HG03175 (cell line): Measurements from ENCODE around the gene SYT5.

Source experiments
- ATAC-seq: cut with Tn5 transposase; IDR thresholded peaks from one replicate; pipeline ENCODE4 v1.9.1; 2021; ENCODE audit warnings: mild to moderate bottlenecking, moderate library complexity; ENCODE audit not compliant: unreplicated experiment

The SYT5 gene

DNA sequence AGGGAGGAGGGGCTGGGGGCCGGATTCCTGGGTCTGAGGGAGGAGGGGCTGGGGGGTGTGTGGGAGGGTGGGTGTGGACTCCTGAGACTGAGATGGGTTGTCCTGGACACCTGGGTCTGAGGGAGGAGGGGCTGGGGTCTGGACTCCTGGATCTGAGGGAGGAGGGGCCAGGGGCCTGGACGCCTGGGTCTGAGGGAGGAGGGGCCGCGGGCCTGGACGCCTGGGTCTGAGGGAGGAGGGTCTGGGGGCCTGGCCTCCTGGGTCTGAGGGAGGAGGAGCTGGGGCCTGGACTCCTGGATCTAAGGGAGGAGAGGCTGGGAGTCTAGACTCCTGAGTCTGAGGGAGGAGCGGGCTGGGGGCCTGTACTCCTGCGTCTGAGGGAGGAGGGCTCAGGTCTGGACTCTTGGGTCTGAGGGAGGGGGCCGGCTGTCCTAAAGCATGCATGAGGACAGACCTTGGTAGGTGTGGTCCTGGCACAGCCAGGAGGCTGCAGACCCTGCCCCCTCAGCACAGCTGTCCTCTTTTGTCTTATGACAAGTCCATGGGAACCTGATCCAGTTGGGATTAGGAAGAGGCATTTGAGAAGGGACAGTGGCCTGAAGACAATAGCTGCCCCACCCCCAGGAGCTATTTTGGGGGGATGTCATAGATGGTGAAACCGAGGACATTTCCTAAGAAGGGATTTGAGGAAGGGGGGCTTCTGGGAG, 32.4 kb downstream of the SYT5 start:
- no peak for ATAC-seq

DNA sequence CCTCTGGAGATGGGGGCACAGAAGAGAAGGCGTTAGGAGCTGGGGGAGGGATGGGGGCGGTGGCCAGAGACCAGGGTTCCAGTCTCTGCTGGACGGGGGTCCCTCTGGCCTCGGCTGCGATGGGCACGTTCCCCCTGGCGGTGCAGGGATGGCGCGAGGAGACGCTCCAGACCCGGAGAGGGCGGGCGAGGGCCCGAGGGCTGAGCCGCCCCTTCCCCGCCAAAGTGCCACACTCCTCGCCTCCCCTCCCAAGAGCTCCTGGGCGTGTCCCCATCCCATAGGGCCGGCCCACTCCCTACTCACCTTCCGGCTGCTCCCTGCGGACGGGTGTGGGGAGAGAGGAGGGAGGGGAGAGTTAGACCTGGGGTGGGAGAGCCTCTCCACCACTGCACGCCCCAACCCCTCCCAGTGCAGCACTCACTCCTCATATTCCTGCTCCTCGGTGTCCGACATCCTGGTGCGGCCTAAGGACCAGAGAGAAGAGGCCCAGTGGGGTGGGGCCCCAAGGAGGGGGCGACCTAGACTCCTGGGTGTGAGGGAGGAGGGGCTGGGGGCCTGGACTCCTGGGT, 33.3 kb downstream of the SYT5 start:
- no peak for ATAC-seq

GRCh38 chr19:55146078-55146704, 33.9 kb downstream of the SYT5 start:
- no peak for ATAC-seq

GRCh38 chr19:55145232-55145631, 34.9 kb downstream of the SYT5 start:
- no peak for ATAC-seq

- no peak for ATAC-seq
Observed at GRCh38 chr19:55141696-55142095, 38.4 kb downstream of the SYT5 start.

DNA sequence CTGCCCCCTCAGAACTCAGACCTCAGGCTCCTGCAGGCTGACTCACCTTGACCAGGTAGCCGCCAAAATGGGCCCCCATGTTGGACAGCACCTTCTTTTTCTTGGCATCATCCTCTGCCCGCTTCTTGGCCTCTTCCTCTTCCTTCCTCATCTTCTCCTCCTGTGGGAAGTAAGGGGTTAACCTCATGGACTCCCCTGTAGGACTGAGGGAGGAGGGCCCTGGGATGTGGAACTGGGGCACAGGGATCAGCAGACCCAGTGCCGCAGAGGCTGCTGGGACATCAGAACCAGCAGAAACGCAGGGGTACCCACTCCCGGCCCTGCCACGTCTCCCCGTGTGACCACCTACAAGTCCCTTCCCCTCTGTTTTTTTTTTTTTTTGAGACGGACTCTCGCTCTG, 42.2 kb downstream of the SYT5 start:
- ATAC-seq = no peak

- no peak for ATAC-seq
Observed at GRCh38 chr19:55136399-55137102, 43.5 kb downstream of the SYT5 start.

GRCh38 chr19:55134736-55135135, 45.4 kb downstream of the SYT5 start:
- ATAC-seq = no peak

DNA sequence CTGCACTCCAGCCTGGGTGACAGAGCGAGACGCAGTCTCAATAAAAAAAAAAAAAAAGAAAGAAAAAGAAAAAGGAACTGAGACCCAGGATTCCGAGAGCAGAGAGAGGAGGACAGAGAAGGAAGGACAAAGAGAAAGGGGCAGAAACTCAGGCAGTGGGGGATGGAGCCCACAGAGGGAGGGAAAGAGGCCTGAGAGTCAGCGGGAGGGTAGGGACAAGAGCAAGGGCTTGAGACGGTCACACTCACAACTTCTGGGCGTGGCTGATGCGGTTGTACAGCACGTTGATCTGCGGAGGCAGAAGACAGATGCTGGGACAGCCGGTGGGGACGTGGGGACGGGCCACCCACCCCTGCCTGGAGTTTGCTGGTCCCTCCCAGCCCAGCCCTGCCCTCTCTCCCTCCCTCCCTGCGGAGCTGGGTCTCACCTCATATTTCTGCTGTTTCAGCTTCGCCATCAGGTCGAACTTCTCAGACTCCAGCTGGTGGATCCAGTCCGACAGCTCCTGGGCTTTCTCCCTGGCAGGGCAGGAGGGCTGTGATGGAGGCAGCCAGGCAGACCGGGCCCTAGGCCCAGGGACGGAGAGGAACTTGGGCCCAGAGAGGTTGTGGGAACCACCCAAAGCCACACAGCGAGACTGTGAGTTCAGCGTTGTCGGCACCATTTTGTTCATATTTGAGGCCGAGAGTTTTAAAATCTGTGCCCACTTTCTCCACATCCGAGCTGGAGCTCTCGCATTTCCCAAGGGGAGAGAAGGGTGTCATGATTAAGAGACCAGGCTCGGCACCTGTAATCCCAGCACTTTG, 46.2 kb downstream of the SYT5 start:
- ATAC-seq = no peak

GRCh38 chr19:55132453-55133129, 47.5 kb downstream of the SYT5 start:
- no peak for ATAC-seq

GRCh38 chr19:55131421-55131820, 48.7 kb downstream of the SYT5 start:
- ATAC-seq = no peak
